ENCODE data around the gene RYR1.
A peak's percentile ranks its signal among the peaks of the same experiment; 100 is the strongest.
"Not testable (repeated sequence)": the region's sequence is repeated elsewhere in the genome, so short reads cannot be mapped to it uniquely, and the experiment has no call there.

Gene RYR1

GRCh38 chr19:38513156-38513555 lies 79.7 kb downstream of the RYR1 start:
- DNase-seq (ENCODE audit: low read depth in 2 of 2) = not testable (repeated sequence)

- DNase-seq (ENCODE audit: low read depth in 2 of 2) = no peak
Observed at GRCh38 chr19:38513762-38514167, 80.3 kb downstream of the RYR1 start.

DNA sequence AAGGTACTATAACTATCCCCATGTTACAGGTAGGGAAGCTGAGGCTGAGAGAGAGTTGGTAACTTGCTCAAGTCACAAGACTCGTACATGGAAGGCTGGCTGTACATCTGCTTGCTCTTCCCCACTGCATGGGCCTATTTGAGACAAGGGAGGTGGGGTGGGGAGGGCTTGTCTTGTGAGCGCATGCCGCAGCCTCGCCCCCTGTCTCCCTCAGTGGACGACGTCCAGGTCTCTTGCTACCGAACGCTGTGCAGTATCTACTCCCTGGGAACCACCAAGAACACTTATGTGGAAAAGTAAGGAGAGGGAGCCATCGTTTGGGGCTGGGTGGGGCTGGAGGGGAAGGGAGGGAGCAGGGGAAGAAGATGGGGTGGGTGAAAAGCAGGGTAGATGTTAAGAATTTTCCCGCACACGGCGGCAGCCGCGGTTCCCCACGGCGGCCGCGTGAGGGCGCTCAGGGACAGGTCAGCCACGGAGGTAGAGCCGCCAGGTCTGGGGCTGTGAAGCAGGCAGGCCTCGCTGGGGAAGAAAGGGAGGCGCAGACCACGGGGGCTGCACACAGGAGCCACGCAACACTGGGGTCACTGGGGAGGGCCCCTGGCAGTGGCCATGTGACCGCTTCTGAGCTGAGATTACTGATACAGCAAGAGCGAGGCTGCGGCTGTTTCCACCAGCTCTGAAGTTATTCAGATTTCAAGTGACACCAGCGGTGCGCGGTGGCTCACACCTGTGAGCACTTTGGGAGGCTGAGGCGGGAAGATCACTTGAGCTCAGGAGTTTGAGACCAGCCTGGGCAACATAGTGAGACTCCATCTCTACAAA lies 81.5 kb downstream of the RYR1 start:
- peak; percentile 54 to 65 for DNase-seq (ENCODE audit: low read depth in 2 of 2)

DNA sequence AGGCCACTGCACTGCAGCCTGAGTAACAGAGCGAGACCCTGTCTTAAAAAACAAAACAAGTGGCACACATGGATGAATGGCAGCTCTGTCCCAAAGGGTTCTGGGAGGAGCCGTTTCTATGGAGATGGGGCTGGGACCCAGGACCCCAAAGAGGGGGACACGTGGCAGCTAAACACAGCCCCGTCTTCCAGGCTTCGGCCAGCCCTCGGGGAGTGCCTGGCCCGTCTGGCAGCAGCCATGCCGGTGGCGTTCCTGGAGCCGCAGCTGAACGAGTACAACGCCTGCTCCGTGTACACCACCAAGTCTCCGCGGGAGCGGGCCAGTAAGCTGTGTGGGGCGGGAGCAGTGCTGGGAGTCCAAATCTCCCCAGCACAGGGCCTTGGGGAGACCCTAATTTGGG lies 82.4 kb downstream of the RYR1 start:
- no peak for DNase-seq (ENCODE audit: low read depth in 2 of 2)

- no peak for DNase-seq (ENCODE audit: low read depth in 2 of 2)
Observed at GRCh38 chr19:38516802-38517201, 83.3 kb downstream of the RYR1 start.

GRCh38 chr19:38517321-38517720 lies 83.8 kb downstream of the RYR1 start:
- no peak for DNase-seq (ENCODE audit: low read depth in 2 of 2)

- DNase-seq (ENCODE audit: low read depth in 2 of 2) = not testable (repeated sequence)
Observed at GRCh38 chr19:38517980-38518379, 84.5 kb downstream of the RYR1 start.

DNA sequence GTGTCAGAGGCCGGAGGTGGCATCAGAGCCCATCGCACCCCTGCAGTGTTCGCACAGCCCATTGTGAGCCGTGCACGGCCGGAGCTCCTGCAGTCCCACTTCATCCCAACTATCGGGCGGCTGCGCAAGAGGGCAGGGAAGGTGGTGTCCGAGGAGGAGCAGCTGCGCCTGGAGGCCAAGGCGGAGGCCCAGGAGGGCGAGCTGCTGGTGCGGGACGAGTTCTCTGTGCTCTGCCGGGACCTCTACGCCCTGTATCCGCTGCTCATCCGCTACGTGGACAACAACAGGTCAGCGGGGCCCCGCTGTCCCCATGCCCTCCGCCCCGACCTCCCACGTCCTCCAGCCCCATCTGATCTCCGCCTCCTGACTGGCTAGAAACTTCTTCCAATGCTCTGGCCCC lies 85.7 kb downstream of the RYR1 start:
- no peak for DNase-seq (ENCODE audit: low read depth in 2 of 2)

DNA sequence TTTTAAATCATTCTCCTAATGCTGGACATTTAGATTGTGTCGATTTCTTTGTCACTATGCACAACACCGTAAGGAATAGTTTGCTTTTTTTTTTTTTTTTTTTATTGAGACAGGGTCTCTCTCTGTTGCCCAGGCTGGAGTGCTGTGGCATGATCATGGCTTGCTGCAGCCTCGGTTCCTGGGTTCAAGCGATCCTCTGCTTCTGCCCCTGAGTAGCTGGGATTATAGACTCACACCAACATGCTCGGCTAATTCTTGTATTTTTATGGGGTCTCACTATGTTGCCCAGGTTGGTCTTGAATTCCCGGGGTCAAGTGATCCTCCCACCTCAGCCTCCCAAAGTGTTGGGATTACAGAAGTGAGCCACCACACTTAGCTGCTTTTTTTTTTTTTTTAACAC lies 86.5 kb downstream of the RYR1 start:
- no peak for DNase-seq (ENCODE audit: low read depth in 2 of 2)

DNA sequence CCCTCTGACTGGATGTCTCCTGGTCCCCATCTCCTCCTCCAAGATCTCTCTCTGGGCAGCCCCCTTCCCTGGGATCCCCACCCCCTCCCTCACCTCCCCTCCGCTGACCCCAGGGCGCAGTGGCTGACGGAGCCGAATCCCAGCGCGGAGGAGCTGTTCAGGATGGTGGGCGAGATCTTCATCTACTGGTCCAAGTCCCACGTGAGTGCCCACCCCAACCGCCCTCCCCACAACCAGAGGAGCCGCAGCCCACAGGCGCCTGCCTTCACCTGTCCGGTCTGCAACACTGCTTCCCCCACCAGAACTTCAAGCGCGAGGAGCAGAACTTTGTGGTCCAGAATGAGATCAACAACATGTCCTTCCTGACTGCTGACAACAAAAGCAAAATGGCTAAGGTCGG lies 89.4 kb downstream of the RYR1 start:
- no peak for DNase-seq (ENCODE audit: low read depth in 2 of 2)

DNA sequence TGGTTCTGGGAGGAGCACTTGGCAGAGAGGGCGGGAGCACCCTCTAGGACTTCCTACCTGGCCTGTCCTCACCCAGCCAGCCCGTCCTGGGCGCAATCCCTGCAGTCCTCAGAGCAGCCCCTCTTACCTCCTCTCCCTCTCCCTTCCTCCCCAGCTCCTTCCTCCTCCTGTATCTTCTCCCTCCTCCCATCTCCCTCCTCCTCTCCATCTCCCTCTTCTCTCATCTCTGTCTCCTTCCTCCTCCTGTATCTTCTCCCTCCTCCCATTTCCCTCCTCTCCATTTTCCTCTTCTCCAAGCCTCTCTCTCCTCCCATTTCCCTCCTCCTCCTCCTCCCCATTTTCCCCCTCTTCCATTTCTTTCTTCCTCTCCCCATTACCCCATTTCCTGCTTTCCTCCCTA lies 89.8 kb downstream of the RYR1 start:
- DNase-seq (ENCODE audit: low read depth in 2 of 2) = no peak

- no peak for DNase-seq (ENCODE audit: low read depth in 2 of 2)
Observed at GRCh38 chr19:38524369-38524768, 90.9 kb downstream of the RYR1 start.

DNA sequence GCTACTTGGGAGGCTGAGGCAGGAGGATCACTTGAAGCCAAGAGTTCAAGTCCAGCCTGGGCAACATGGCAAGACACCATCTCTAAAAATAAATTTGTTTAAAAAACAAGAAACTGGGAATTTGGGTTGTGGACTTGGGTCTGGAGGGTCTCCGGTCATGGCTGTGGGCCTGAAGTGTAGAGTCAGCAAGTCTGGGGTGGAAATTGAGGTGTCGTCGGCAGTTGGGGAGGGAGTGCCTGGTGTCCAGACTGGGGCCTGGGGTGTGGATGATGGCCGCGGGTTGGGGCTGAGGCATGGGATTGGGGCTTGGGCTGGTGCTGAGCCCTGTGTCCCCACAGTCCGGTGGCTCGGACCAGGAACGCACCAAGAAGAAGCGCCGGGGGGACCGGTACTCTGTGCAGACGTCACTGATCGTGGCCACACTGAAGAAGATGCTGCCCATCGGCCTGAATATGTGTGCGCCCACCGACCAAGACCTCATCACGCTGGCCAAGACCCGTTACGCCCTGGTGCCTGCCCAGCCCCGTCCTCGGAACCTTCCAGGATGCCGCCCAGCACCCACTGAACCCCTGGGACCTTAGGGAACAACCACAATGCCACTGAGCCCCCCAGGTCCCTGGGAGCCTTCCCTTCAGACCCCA lies 91.6 kb downstream of the RYR1 start:
- no peak for DNase-seq (ENCODE audit: low read depth in 2 of 2)

DNA sequence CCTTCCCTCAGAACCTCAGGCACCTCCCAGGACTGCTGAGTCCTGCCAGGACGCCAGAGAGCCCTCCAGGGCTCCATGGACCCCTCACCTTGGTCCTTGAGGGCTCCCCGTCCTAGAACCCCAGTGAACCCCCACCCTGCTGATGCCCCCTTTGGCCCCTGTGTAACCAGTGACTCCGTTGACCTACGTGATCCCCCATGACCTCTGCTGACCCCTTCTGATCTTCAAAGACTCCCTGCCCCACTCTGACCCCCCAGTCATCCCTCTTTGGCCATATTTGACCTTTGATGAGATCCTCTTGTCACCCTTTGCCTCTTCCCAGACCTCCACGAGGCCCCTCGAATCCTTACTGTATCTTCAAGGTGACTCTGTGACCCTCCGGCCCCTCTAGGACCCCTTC lies 92.9 kb downstream of the RYR1 start:
- no peak for DNase-seq (ENCODE audit: low read depth in 2 of 2)

- no peak for DNase-seq (ENCODE audit: low read depth in 2 of 2)
Observed at GRCh38 chr19:38527466-38528136, 94.1 kb downstream of the RYR1 start.

DNA sequence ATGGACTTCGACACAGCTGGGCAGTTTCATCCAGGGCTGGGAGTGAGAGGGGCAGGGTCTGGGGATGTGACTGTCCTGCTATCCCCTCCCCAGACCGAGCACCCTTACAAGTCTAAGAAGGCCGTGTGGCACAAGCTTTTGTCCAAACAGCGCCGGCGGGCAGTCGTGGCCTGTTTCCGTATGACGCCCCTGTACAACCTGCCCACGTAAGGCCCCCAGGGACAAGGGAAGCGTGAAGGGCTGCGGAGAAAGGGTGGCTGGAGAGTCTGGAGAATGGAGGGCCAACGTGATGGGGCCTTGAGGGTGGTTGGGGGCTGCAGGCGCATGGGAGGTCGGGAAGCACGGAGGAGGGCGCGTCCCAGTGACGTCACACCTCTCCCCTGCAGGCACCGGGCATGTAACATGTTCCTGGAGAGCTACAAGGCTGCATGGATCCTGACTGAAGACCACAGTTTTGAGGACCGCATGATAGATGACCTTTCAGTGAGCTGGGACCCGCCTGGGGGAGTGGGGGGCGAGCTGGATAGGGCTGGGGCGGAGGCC lies 94.8 kb downstream of the RYR1 start:
- no peak for DNase-seq (ENCODE audit: low read depth in 2 of 2)

DNA sequence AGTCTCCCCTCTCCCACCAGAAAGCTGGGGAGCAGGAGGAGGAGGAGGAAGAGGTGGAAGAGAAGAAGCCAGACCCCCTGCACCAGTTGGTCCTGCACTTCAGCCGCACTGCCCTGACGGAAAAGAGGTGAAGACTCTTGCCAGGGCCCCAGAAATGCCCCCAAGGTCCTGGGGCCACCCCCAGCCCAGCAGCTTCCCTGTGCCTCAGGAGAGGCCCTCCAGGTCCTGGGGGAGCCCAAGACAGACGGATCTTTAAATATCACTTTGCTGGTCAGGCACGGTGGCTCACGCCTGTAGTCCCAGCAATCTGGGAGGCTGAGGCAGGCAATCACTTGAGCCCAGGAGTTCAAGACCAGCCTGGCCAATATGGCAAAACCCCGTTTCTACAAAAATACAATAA lies 95.4 kb downstream of the RYR1 start:
- no peak for DNase-seq (ENCODE audit: low read depth in 2 of 2)

DNA sequence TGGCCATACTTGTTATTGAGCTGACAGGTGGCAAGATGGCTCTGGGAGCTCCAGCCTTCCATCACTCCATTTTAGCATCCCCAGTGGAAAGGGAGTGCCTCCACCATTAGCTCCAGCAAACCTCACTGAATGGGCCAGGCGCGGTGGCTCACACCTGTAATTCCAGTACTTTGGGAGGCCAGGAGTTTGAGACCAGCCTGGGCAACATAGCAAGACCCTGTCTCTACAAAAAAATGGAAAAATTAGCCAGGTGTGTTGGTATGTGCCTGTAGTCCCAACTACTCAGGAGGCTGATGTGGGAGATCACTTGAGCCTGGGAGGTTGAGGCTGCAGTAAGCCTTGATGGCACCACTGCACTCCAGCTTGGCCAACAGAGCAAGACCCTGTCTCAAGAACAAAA lies 98.0 kb downstream of the RYR1 start:
- no peak for DNase-seq (ENCODE audit: low read depth in 2 of 2)

- no peak for DNase-seq (ENCODE audit: low read depth in 2 of 2)
Observed at GRCh38 chr19:38532939-38533338, 99.4 kb downstream of the RYR1 start.

- DNase-seq (ENCODE audit: low read depth in 2 of 2) = no peak
Observed at GRCh38 chr19:38534574-38534973, 101.1 kb downstream of the RYR1 start.

- no peak for DNase-seq (ENCODE audit: low read depth in 2 of 2)
Observed at GRCh38 chr19:38535212-38535611, 101.7 kb downstream of the RYR1 start.

GRCh38 chr19:38537071-38537936 lies 103.8 kb downstream of the RYR1 start:
- no peak for DNase-seq (ENCODE audit: low read depth in 2 of 2)

Measured in stimulated activated CD4-positive, alpha-beta T cell treated with anti-CD3 and anti-CD28 coated beads, Interleukin-1b, Interleukin-23, amount 100 ng/mL, for 1 hour (primary cell).